DOHH2 (cell line): Measurements from ENCODE around the gene ZNF280B.

ENCODE experiments used
- H3F3A ChIP-seq: fragments of 200-600 bp; sonication (generic), shearing (Covaris generic); 2 replicates; pipeline ENCODE4 v1.6.0; 2016; ENCODE audit warnings: antibody characterized with exemption, mild to moderate bottlenecking; ENCODE audit not compliant: control insufficient read depth, insufficient read depth
- H3K27ac ChIP-seq: fragments of 200-600 bp; sonication (generic); 2 replicates; pipeline ENCODE4 v1.5.1; 2014; ENCODE audit warnings: low read depth, mild to moderate bottlenecking, low read length, moderate library complexity
- H3K27me3 ChIP-seq: fragments of 200-600 bp; sonication (generic); 2 replicates; pipeline ENCODE4 v1.6.1; 2014; ENCODE audit warnings: mild to moderate bottlenecking, low read length, mixed read lengths; ENCODE audit not compliant: control insufficient read depth
- H3K36me3 ChIP-seq: fragments of 200-600 bp; sonication (generic); 2 replicates; pipeline ENCODE4 v1.6.1; 2014; ENCODE audit warnings: mild to moderate bottlenecking, low read length, moderate library complexity, mixed read lengths; ENCODE audit not compliant: control insufficient read depth
- H3K4me1 ChIP-seq: fragments of 200-600 bp; sonication (generic); 2 replicates; pipeline ENCODE4 v1.6.1; 2014; ENCODE audit warnings: mild to moderate bottlenecking, low read length, mixed read lengths; ENCODE audit not compliant: control insufficient read depth
- H3K4me2 ChIP-seq: fragments of 200-600 bp; sonication (generic); 2 replicates; pipeline ENCODE4 v1.6.0; 2014; ENCODE audit warnings: mild to moderate bottlenecking, low read length, moderate library complexity
- H3K4me3 ChIP-seq: fragments of 200-600 bp; sonication (generic); 2 replicates; pipeline ENCODE4 v1.5.1; 2014; ENCODE audit warnings: mild to moderate bottlenecking, low read length, mixed read lengths
- H3K79me2 ChIP-seq: fragments of 200-600 bp; sonication (generic); 2 replicates; pipeline ENCODE4 v1.6.1; 2014; ENCODE audit warnings: mild to moderate bottlenecking, low read length, mixed read lengths; ENCODE audit not compliant: control insufficient read depth
- H3K9me2 ChIP-seq: fragments of 200-600 bp; sonication (generic); replicated peaks from 2 replicates; pipeline ENCODE4 v1.6.1; 2014; ENCODE audit warnings: mild to moderate bottlenecking, low read length, mixed read lengths; ENCODE audit not compliant: control insufficient read depth
- H3K9me3 ChIP-seq: fragments of 200-600 bp; sonication (generic); 2 replicates; pipeline ENCODE4 v1.6.1; 2014; ENCODE audit warnings: antibody characterized with exemption, low read length, mixed read lengths; ENCODE audit not compliant: control insufficient read depth, insufficient read depth
- H4K20me1 ChIP-seq: fragments of 200-600 bp; sonication (generic); 2 replicates; pipeline ENCODE4 v1.6.0; 2014; ENCODE audit warnings: low read depth, mild to moderate bottlenecking, antibody characterized with exemption, low read length, moderate library complexity; ENCODE audit not compliant: control insufficient read depth, insufficient read depth
- EZH2phosphoT487 ChIP-seq: fragments of 200-600 bp; sonication (generic); IDR thresholded peaks from 2 replicates; pipeline ENCODE4 v1.6.1; 2017; ENCODE audit warnings: borderline replicate concordance, mild to moderate bottlenecking, antibody characterized with exemption, low read length, moderate library complexity, mixed read lengths
- TF ChIP-seq, protein P1 (sequence below): fragments of 200-600 bp; sonication (generic); IDR thresholded peaks from one replicate; pipeline ENCODE4 v1.5.1; 2014; ENCODE audit warnings: antibody characterized with exemption, mild to moderate bottlenecking, low read depth, low read length; ENCODE audit not compliant: poor library complexity, severe bottlenecking

Gene ZNF280B

DNA sequence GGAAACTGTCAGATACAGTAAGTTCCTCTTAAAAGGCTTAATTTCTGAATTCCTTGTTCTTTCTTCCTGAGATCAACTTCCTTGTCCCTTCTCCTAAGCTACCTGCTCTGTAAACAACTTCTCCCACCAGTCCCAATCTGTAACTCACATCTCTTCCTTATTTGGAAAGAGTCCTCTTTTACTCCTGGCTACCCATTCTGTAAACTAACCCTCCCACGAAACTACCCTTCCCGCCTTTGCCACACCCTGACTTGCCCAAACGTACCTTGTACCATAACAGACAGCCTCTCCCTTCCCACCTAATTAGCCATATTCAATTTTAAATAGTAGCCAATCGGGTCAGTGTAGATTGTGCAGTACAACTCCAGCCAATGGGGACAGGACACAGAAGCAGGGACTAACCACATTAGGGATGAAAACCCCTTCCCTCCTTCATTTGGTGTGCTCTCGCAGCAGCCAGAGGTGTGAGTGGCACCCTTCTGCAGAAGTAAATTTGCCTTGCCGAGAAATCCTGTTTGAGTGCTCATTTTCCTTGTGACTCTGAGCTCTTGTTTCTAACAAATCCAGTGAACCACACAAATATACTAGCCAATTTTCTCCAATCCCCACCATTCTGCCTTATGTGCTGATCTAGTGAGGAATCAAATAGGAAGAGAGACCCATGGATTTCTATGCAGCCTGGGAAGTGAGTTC lies 49.5 kb downstream of the ZNF280B start:
- H3K4me2 ChIP-seq = no peak overlapping the region
- H3K79me2 ChIP-seq = no peaks in the 10 kb centered on the region
- peaks cover 22% of the 10 kb centered on the region for H3K4me1 ChIP-seq
- H3F3A ChIP-seq = peaks cover 11% of the 10 kb centered on the region; the same call in 1 of the 2 replicates
- H3K9me2 ChIP-seq = no peaks in the 10 kb centered on the region
- no peaks in the 10 kb centered on the region for H4K20me1 ChIP-seq
- no peak overlapping the region for H3K27ac ChIP-seq
- peaks cover 39% of the 10 kb centered on the region for H3K9me3 ChIP-seq
- no peaks in the 10 kb centered on the region; the same call in 1 of the 2 replicates for H3K36me3 ChIP-seq
- H3K27me3 ChIP-seq = no peaks in the 10 kb centered on the region
- no peak overlapping the region for H3K4me3 ChIP-seq
- no peak for TF ChIP-seq EZH2phosphoT487
- TF ChIP-seq, protein P1, sequence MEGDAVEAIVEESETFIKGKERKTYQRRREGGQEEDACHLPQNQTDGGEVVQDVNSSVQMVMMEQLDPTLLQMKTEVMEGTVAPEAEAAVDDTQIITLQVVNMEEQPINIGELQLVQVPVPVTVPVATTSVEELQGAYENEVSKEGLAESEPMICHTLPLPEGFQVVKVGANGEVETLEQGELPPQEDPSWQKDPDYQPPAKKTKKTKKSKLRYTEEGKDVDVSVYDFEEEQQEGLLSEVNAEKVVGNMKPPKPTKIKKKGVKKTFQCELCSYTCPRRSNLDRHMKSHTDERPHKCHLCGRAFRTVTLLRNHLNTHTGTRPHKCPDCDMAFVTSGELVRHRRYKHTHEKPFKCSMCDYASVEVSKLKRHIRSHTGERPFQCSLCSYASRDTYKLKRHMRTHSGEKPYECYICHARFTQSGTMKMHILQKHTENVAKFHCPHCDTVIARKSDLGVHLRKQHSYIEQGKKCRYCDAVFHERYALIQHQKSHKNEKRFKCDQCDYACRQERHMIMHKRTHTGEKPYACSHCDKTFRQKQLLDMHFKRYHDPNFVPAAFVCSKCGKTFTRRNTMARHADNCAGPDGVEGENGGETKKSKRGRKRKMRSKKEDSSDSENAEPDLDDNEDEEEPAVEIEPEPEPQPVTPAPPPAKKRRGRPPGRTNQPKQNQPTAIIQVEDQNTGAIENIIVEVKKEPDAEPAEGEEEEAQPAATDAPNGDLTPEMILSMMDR = no peak

DNA sequence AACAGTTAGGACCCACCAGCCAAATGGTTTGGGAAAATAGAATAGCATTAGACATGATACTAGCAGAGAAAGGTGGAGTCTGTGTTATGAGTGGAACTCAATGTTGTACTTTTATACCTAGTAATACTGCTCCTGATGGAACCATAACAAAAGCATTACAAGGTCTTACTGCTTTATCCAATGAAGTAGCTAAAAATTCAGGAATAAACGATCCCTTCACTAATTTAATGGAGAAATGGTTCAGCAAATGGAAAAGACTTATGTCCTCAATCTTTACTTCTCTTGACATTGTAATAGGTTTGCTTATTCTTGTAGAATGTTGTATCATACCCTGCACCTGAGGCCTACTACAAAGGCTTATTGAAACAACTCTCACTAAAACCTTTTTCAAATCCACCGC lies 50.2 kb downstream of the ZNF280B start:
- H3K79me2 ChIP-seq = no peaks in the 10 kb centered on the region
- no peaks in the 10 kb centered on the region for H3K27me3 ChIP-seq
- no peak overlapping the region for H3K27ac ChIP-seq
- H3K9me2 ChIP-seq = no peaks in the 10 kb centered on the region
- H3K4me1 ChIP-seq = peaks cover 16% of the 10 kb centered on the region
- no peaks in the 10 kb centered on the region; the same call in 1 of the 2 replicates for H3K36me3 ChIP-seq
- no peak overlapping the region for H3K4me2 ChIP-seq
- H3F3A ChIP-seq = peaks cover 7% of the 10 kb centered on the region; the same call in 1 of the 2 replicates
- H4K20me1 ChIP-seq = no peaks in the 10 kb centered on the region
- H3K9me3 ChIP-seq = peaks cover 41% of the 10 kb centered on the region
- no peak overlapping the region for H3K4me3 ChIP-seq
- no peak for TF ChIP-seq EZH2phosphoT487
- TF ChIP-seq, protein P1 = no peak

DNA sequence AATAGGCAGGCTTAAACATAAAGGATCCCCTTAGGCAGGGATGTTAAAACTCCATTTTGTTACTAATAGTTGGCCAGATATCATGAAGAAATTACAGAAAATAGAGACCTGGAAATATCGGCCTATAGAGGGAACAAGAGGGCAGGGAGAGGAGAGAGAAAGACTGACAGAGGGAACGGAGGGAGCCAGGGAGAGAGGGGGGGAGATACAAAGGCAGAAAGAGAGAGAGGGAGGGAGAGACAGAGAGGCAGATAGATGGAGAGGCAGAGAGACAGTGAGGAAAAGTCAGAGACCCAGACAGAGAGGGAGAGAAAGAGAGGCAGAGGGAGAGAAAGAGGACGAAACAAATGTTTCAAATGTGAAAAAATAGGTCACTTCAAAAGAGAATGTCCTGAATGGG lies 53.5 kb downstream of the ZNF280B start:
- Histone ChIP-seq H3K79me2 (no peaks in the 10 kb centered on the region), H4K20me1 (no peaks in the 10 kb centered on the region), H3K27ac (no peak overlapping the region), H3K27me3 (no peaks in the 10 kb centered on the region), H3K9me2 (no peaks in the 10 kb centered on the region), H3K9me3 (peaks cover 50% of the 10 kb centered on the region), H3F3A (peaks cover 5% of the 10 kb centered on the region; the same call in 1 of the 2 replicates), H3K4me3 (no peak overlapping the region), H3K4me1 (peaks cover 24% of the 10 kb centered on the region), H3K36me3 (no peaks in the 10 kb centered on the region; the same call in none of the 2 replicates), H3K4me2 (no peak overlapping the region)
- TF ChIP-seq, protein P1 = no peak
- TF ChIP-seq EZH2phosphoT487 = no peak
